Iris pigment epithelial cell (primary cell): ENCODE results near the gene PROSER1.
"Not testable (repeated sequence)": the region's sequence is repeated elsewhere in the genome, so short reads cannot be mapped to it uniquely, and the experiment has no call there.

ENCODE experiments used
- DNase-seq: peaks from one replicate; pipeline ENCODE4 v3.0.0-alpha.2; 2011; ENCODE audit warnings: low read depth

PROSER1 gene

GRCh38 chr13:39025433-39025839, 12.5 kb downstream of the PROSER1 start:
- no peak for DNase-seq

- DNase-seq, result peak; percentile 75
Measured at GRCh38 chr13:39023761-39024160, 14.1 kb downstream of the PROSER1 start.

GRCh38 chr13:39023316-39023715, 14.6 kb downstream of the PROSER1 start:
- DNase-seq, result peak; percentile 55

GRCh38 chr13:39020853-39021462, 16.9 kb downstream of the PROSER1 start:
- DNase-seq, result no peak

GRCh38 chr13:39016787-39017186, 21.1 kb downstream of the PROSER1 start:
- peak; percentile 56 for DNase-seq

GRCh38 chr13:39016087-39016486, 21.8 kb downstream of the PROSER1 start:
- no peak for DNase-seq

- no peak for DNase-seq
Measured at GRCh38 chr13:39013462-39013861, 24.4 kb downstream of the PROSER1 start.

- no peak for DNase-seq
Measured at GRCh38 chr13:39012608-39013007, 25.3 kb downstream of the PROSER1 start.

GRCh38 chr13:39006371-39007111, 31.3 kb downstream of the PROSER1 start:
- DNase-seq, result not testable (repeated sequence)

GRCh38 chr13:38998739-38999138, 39.1 kb downstream of the PROSER1 start:
- DNase-seq, result no peak

GRCh38 chr13:38993381-38993780, 44.5 kb downstream of the PROSER1 start:
- no peak for DNase-seq

GRCh38 chr13:38990693-38991092, 47.2 kb downstream of the PROSER1 start, which contains the start of gene STOML3:
Gene STOML3, minus strand, starts transcription at chr13:38990831. Its CDS starts 110 bp downstream, at chr13:38990721.
- peak; percentile 5 for DNase-seq

- DNase-seq, result no peak
Measured at GRCh38 chr13:38981096-38981495, 56.8 kb downstream of the PROSER1 start.

- no peak for DNase-seq
Measured at GRCh38 chr13:38980750-38981078, 57.2 kb downstream of the PROSER1 start.

- DNase-seq, result peak; percentile 20
Measured at GRCh38 chr13:38979891-38980749, 57.8 kb downstream of the PROSER1 start.

GRCh38 chr13:38970380-38971051, 67.4 kb downstream of the PROSER1 start:
- DNase-seq, result no peak

GRCh38 chr13:38969187-38969586, 68.7 kb downstream of the PROSER1 start:
- no peak for DNase-seq

GRCh38 chr13:38967446-38967845, 70.4 kb downstream of the PROSER1 start:
- no peak for DNase-seq

GRCh38 chr13:38965281-38965680, 72.6 kb downstream of the PROSER1 start:
- no peak for DNase-seq

- no peak for DNase-seq
Measured at GRCh38 chr13:38960175-38960574, 77.7 kb downstream of the PROSER1 start.
